Right cardiac atrium (tissue), 5 donors: Measurements from ENCODE around the gene WDHD1. TPM values are rescaled to one million over a fixed set of nuclear protein-coding genes. Genes with fewer than 3 reads are reported as not detected.
"Not testable (repeated sequence)": the region's sequence is repeated elsewhere in the genome, so short reads cannot be mapped to it uniquely, and the experiment has no call there.

Experiments used
- ATAC-seq, 2 donors: fragments of 200-7000 bp; cut with Tn5 transposase; one replicate each; pipeline versions ENCODE4 v1.8.0 to v1.9.1; 2020; ENCODE audit warnings: moderate library complexity in 2 of 2, mild to moderate bottlenecking in 1 of 2
- DNase-seq, 3 donors: peaks; one replicate each; pipeline ENCODE4 v3.0.0-alpha.2; 2020
- H3K27ac ChIP-seq: one replicate; pipeline ENCODE4 v1.5.1; 2013; ENCODE audit warnings: mild to moderate bottlenecking, low read length, control low read depth, moderate library complexity
- H3K27me3 ChIP-seq: one replicate; pipeline ENCODE4 v1.6.1; 2013; ENCODE audit not compliant: control insufficient read depth, insufficient read depth
- H3K4me1 ChIP-seq: one replicate; pipeline ENCODE4 v1.6.1; 2013; ENCODE audit warnings: low read length; ENCODE audit not compliant: control insufficient read depth, insufficient read depth
- H3K4me3 ChIP-seq: one replicate; pipeline ENCODE4 v1.5.1; 2013; ENCODE audit warnings: low read length, control low read depth
- H3K9me3 ChIP-seq: one replicate; pipeline ENCODE4 v1.6.1; 2013; ENCODE audit warnings: low read length; ENCODE audit not compliant: control insufficient read depth
- WGBS: extraction: QIAGEN DNeasy Blood & Tissue Kit; methylation state at CpG from one replicate; pipeline ENCODE4 v1.1.7; 2013; 5-methylcytosine and 5-hydroxymethylcytosine counted together
- intact Hi-C, 4 donors: fragments of 100-400 bp; cut with DNase I; formaldehyde crosslinking; loops; one replicate each; pipeline versions ENCODE4 v1.11.0 to v1.14.0; 2022 to 2023
- polyA plus RNA-seq: library from polyadenylated mRNA; stranded (reverse); fragments of 200-250 nt; gene quantifications from one replicate; pipeline ENCODE4 v1.2.3, GENCODE V29; 2013
- total RNA-seq, 4 donors: library from RNA; stranded (reverse); fragmentation: NEBNext Ultra II Directional; extraction: Animal tissue kit (Norgen Biotek cat#: 25700); gene quantifications; one replicate each; pipeline ENCODE4 v1.2.1, GENCODE V29; 2021
- donor health status: healthy with polysubstance abuse.
- donor health status: DM: no; HTN: yes; CAD: no.
- donor health status: DM: no; HTN: no; CAD: no.
- donor health status: DM: no; HTN: yes; CAD: no; lungs with severe emphysema.
- donor health status: DM: yes; HTN: yes; CAD: no.

WDHD1 gene
- total and polyA plus RNA-seq, 5 donors, result 0.68 to 3.4 (median 1.8) TPM

DNA sequence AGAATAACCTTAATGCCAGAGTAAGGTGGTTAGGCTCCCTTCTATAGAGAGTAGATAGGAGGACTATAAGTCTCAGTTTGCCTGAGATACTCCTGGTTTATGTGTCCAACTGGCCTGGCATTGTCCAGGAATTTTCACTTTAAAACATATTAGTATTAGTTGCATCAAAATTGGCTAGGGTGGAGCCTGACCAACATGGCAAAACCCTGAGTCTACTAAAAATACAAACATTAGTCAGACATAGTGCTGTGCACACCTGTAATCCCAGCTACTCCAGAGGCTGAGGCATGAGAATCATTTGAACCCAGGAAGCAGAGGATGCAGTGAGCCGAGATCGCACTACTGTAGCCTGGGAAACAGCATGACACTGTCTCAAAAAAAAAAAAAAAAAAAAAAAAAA is 11.9 kb downstream of the WDHD1 start:
- no peak for ATAC-seq

DNA sequence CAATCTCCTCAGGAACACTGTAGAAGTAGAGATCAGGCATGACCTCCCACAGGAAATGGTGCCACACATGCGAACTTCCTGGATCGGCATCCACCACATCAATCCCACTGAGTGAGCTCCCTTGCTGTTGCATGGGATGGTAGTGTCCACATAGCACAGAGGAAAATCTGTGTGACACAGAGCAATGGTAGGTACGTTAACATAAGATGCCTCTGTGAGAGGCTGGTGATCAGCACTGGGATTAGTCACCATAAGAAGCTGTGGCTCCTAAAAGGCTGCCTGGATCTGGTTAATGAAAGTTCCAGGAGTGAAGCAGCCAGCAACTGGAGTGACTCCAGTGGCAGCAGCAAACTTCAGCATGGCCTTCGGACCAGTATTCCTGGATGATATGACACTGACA is 21.8 kb downstream of the WDHD1 start:
- Histone ChIP-seq H3K9me3 (no peaks in the 10 kb centered on the region), H3K4me1 (no peaks in the 10 kb centered on the region), H3K27me3 (no peaks in the 10 kb centered on the region), H3K4me3 (no peak overlapping the region), H3K27ac (no peak overlapping the region)
- WGBS, result 65% methylated on average over 4 of the region's 4 CpGs
- ATAC-seq (no peak), DNase-seq (no peak)
- intact Hi-C loops, result no loop called here

More for the DNA sequence above, 11.9 kb downstream of the WDHD1 start:
- Histone ChIP-seq H3K27ac (no peak overlapping the region), H3K4me3 (no peak overlapping the region), H3K9me3 (no peaks in the 10 kb centered on the region), H3K4me1 (no peaks in the 10 kb centered on the region), H3K27me3 (no peaks in the 10 kb centered on the region)
- 75% methylated on average over 2 of the region's 2 CpGs for WGBS
- intact Hi-C loops, result no loop called here
- no peak for DNase-seq

DNA sequence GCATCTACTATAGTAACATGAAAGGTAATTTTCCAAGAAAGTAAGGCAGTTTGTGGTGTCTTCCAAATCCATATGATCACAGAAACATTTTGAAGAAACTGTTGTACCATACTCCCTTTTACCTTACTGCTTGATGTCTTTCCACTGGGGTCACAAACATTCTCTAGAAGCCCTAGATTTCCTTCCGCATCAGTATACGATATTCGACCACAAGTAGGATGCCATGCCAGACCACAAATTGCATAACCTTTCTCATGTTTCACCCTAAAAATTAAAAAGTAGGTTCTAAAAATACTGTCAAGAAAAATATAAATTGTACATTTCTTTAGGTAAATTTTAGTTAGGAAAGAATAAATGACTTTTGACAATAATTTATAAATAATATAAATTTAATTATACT is 26.5 kb downstream of the WDHD1 start:
- Histone ChIP-seq H3K9me3 (no peaks in the 10 kb centered on the region), H3K27me3 (no peaks in the 10 kb centered on the region), H3K27ac (no peak overlapping the region), H3K4me3 (no peak overlapping the region), H3K4me1 (no peaks in the 10 kb centered on the region)
- ATAC-seq (no peak), DNase-seq (no peak)
- intact Hi-C loops, result no loop called here
- WGBS, result 91% methylated on average over 3 of the region's 3 CpGs

DNA sequence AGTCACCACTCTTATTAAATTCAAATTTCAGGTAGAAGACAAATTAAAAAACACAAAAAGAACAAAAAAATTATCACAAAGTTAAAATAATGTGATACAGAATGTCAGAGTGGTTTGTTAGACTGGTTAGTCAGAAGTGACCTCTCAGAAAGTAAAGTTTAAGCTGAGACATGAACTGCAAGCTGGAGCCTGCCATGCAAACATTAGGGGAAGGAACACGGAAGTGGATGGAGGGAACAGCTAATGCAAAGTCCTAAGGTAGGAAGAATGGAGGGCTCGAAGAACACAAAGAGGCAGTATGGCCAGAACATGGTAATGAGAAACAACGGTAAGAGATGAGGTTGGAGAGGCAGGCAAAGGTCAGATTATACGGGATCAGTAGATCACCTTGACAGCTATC is 41.7 kb downstream of the WDHD1 start:
- ATAC-seq (no peak), DNase-seq (no peak)
- intact Hi-C loops, result no loop called here
- 92% methylated on average over 4 of the region's 4 CpGs for WGBS
- Histone ChIP-seq H3K4me3 (no peak overlapping the region), H3K9me3 (no peaks in the 10 kb centered on the region), H3K27ac (no peak overlapping the region), H3K27me3 (no peaks in the 10 kb centered on the region), H3K4me1 (no peaks in the 10 kb centered on the region)

DNA sequence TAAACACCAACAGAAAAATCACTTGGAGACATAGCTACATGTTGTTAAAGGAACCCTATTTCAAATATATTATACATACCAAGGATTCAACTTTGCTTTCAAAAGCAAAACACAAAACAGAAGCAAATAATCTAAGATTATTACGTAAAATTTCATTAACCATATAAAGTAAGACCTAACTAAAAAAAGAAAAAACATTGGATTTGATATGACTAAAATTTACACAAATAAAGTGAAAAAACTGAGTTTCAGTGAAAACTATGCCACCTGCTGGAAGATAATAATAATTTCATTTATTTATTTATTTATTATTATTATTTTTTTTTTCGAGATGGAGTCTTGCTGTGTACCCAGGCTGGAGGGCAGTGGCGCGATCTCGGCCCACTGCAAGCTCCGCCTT is 45.2 kb downstream of the WDHD1 start:
- no peaks in the 10 kb centered on the region for H3K27me3 ChIP-seq
- DNase-seq (no peak), ATAC-seq (no peak)
- intact Hi-C loops, result no loop called here
- no peak overlapping the region for H3K4me3 ChIP-seq
- H3K9me3 ChIP-seq, result no peaks in the 10 kb centered on the region
- H3K27ac ChIP-seq, result no peak overlapping the region
- no peaks in the 10 kb centered on the region for H3K4me1 ChIP-seq
- 77% methylated on average over 6 of the region's 6 CpGs for WGBS

DNA sequence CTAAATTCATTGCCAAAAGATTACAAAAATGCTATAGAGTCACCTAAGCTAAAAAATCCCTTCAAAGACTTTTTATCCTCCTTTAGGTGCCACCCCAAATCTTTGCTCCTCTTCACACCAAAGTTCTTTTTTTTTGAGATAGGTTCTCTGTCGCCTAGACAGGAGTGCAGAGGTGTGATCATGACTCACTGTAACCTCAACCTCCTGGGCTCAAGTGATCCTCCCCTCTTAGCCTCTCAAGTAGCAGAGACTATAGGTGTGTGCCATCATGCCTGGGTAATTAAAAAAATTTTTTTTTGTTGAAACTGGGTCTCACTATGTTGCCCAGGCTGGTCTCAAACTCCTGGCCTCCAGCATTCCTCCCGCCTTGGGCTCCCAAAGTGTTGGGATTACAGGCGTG is 47.9 kb downstream of the WDHD1 start:
- H3K4me3 ChIP-seq, result no peak overlapping the region
- no peaks in the 10 kb centered on the region for H3K4me1 ChIP-seq
- no peaks in the 10 kb centered on the region for H3K27me3 ChIP-seq
- WGBS, result 83% methylated on average over 3 of the region's 3 CpGs
- intact Hi-C loops, result no loop called here
- no peaks in the 10 kb centered on the region for H3K9me3 ChIP-seq
- ATAC-seq, result no peak
- no peak overlapping the region for H3K27ac ChIP-seq
- no peak for DNase-seq

DNA sequence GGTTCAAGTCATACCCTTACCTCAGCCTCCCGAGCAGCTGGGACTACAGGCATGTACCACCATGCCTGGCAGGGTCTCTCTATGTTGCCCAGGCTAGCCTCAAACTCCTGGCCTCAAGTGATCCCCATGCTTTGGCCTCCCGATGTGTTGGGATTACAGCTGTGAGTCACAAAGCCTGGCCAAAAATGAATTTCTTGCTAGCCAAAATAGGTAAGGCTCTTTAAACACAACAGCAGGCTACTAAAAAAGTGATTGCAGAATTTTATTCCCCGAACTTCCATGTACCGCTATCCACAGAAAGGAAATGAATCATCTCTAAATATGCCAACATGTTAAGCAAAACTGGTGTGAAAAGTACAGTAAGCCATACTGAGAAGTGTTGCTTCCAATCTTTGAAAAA is 50.6 kb downstream of the WDHD1 start:
- intact Hi-C loops, result no loop called here
- WGBS, result 69% methylated on average over 4 of the region's 4 CpGs
- Histone ChIP-seq H3K27me3 (no peaks in the 10 kb centered on the region), H3K4me1 (no peaks in the 10 kb centered on the region), H3K27ac (no peak overlapping the region), H3K4me3 (no peak overlapping the region), H3K9me3 (no peaks in the 10 kb centered on the region)
- ATAC-seq (no peak), DNase-seq (no peak)

DNA sequence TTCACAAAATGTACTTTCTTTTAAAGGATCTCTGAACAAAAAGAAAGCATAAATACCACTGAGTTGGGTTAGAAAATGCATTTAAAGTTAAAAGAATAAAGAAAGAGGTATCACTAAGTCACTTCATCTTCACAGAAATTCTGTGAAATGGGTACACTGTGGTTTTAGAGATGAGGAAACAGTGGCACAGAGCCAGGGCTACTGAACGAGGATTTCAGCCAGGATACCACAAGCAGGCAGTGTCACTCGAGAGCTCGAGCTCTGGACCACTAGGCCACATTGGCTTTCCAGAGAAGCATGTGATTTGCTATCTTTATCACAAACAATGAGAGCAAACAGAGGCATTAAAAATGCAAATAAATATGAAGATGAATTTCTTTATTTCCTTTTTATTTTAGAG is 51.0 kb downstream of the WDHD1 start:
- no peak overlapping the region for H3K4me3 ChIP-seq
- ATAC-seq (no peak), DNase-seq (no peak)
- intact Hi-C loops, result no loop called here
- 67% methylated on average over 3 of the region's 3 CpGs for WGBS
- H3K9me3 ChIP-seq, result no peaks in the 10 kb centered on the region
- H3K27me3 ChIP-seq, result no peaks in the 10 kb centered on the region
- no peak overlapping the region for H3K27ac ChIP-seq
- no peaks in the 10 kb centered on the region for H3K4me1 ChIP-seq

DNA sequence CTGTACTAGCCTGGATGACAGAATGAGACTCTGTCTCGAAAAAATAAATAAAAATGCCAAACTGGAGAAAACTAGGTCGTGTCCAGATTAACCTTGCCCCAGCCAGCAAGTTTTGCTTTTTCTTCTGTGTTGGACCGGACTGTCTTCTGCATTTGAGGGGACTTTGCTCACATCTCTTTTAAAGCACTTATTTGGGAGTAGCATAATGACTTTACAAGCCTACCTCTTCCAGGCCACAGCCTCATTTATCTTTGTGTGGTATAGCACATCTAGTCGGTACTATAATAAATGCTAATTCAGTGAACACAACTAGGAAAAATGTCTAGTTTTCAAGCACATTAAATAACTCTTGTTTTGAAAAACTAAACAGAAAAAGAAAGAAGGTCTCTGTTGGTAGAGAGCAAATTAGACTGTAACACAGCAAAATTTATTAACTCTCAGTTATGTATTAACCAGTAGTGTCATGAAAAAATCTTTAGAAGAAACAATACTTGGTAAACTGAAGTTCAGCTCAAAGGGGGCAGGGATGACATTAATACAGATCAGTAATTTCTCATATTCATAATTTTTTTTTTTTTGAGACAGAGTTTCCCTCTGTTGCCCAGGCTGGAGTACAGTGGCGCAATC is 52.0 kb downstream of the WDHD1 start:
- no peak overlapping the region for H3K4me3 ChIP-seq
- H3K9me3 ChIP-seq, result no peaks in the 10 kb centered on the region
- DNase-seq (no peak), ATAC-seq (no peak)
- no peaks in the 10 kb centered on the region for H3K27me3 ChIP-seq
- intact Hi-C loops, result no loop called here
- H3K27ac ChIP-seq, result no peak overlapping the region
- no peaks in the 10 kb centered on the region for H3K4me1 ChIP-seq
- 73% methylated on average over 5 of the region's 5 CpGs for WGBS

DNA sequence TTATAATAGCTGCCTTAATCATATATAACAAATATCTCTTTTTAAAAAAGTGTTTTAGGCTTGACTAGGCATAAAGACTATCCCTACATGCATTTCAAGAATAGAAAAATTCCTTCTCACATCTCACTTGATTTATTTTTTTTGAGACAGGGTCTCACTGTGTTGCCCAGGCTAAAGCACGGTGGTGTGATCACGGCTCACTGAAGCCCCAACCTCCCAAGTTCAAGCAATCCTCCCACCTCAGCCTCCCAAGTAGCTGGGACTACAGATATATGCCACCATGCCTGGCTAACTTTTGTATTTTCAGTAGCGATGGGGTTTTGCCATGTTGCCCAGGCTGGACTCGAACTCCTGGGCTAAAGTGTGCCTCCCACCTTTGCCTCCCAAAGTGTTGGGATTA is 59.4 kb downstream of the WDHD1 start:
- no peak for ATAC-seq
- no peaks in the 10 kb centered on the region for H3K27me3 ChIP-seq
- whole genome bisulfite sequencing, result 97% methylated on average over 4 of the region's 4 CpGs
- H3K27ac ChIP-seq, result no peak overlapping the region
- H3K4me1 ChIP-seq, result no peaks in the 10 kb centered on the region
- H3K9me3 ChIP-seq, result no peaks in the 10 kb centered on the region
- intact Hi-C loops, result no loop called here
- H3K4me3 ChIP-seq, result no peak overlapping the region
- no peak for DNase-seq

DNA sequence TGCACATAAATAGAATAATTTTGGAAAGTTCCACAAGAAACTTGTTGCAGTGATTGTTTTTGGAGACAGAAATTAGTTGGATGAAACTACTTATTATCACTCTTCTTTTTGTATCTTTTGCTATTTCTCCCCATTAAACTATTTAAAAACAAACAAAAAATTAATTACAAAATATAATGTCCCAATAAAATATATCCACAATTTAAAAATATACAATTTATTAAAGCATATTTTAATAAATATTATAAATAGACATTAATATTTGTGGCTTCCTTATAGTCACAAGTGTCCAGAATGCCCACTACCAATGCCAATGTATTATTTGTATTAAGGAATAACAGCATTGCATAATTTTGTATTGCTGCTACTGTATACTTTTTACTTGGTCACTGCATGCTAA is 71.8 kb downstream of the WDHD1 start:
- Histone ChIP-seq H3K27me3 (no peaks in the 10 kb centered on the region), H3K4me3 (no peak overlapping the region), H3K9me3 (no peaks in the 10 kb centered on the region), H3K4me1 (no peaks in the 10 kb centered on the region), H3K27ac (no peak overlapping the region)
- intact Hi-C loops, result no loop called here
- ATAC-seq (no peak), DNase-seq (no peak)

DNA sequence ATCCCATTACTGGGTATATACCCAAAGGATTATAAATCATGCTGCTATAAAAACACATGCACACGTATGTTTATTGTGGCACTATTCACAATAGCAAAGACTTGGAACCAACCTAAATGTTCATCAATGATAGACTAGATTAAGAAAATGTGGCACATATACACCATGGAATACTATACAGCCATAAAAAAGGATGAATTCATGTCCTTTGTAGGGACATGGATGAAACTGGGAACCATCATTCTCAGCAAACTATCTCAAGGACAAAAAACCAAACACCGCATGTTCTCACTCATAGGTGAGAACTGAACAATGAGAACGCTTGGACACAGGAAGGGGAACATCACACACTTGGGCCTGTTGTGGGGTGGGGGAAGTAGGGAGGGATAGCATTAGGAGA is 73.3 kb downstream of the WDHD1 start:
- DNase-seq, ATAC-seq, H3K4me1 ChIP-seq, H3K27ac ChIP-seq, H3K9me3 ChIP-seq, H3K27me3 ChIP-seq, H3K4me3 ChIP-seq, intact Hi-C loops: not testable (repeated sequence)
- WGBS, result 93% methylated on average over 3 of the region's 3 CpGs
